ENCODE measurements around the gene NEDD8.

DNA sequence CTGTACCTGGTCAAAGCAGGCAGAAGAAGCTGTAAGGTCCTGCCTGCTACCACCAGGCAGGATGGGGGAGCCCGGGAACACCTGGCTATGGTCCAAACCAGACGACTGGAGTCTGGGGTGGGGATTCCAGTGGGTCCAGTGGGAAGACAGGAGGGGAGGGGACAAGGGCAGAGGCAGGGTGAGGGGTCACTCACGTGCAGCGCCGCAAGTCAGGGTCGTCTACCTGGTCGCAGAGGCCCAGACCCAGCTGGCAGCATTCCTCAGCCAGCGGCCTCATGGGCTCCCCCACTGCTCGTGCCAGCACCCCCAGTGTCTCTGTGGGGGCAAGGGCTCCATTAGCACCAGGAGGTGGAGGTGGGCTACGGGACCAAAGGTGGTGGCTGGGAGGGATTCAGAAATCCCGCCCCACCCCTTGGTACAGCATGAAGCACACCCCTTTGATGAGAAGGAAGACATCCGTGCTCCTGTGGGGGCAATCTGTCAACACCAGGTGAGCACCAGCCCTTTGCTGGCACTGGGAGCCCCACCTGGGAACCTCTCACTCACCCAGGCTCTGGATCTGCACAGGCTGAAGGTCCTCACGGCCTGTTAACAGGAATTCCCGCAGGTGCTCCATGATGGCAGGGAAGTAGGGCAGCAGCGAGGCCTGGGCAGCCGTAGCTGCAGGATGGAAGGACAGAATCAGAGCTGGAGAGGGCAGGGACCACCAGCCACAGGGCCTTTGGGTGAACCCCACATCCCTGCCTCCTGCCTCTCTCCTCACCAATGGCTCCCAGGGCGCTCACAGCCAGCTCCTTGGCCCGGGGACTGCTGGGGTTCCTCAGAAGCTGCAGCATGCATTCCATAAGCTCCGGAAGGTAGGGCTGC lies 47.8 kb downstream of the NEDD8 start:
- TF ChIP-seq, protein P1, sequence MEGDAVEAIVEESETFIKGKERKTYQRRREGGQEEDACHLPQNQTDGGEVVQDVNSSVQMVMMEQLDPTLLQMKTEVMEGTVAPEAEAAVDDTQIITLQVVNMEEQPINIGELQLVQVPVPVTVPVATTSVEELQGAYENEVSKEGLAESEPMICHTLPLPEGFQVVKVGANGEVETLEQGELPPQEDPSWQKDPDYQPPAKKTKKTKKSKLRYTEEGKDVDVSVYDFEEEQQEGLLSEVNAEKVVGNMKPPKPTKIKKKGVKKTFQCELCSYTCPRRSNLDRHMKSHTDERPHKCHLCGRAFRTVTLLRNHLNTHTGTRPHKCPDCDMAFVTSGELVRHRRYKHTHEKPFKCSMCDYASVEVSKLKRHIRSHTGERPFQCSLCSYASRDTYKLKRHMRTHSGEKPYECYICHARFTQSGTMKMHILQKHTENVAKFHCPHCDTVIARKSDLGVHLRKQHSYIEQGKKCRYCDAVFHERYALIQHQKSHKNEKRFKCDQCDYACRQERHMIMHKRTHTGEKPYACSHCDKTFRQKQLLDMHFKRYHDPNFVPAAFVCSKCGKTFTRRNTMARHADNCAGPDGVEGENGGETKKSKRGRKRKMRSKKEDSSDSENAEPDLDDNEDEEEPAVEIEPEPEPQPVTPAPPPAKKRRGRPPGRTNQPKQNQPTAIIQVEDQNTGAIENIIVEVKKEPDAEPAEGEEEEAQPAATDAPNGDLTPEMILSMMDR (conservative IDR thresholded peaks at IDR 0.05; ENCODE audit: low read depth in 2 of 2) = no peak
- no peak for TF ChIP-seq EZH2 (IDR thresholded peaks at IDR 0.05; ENCODE audit: low read depth, unreplicated experiment)
- TF ChIP-seq EZH2phosphoT487 (IDR thresholded peaks at IDR 0.05; ENCODE audit: unreplicated experiment) = no peak
- TF ChIP-seq, protein P2, sequence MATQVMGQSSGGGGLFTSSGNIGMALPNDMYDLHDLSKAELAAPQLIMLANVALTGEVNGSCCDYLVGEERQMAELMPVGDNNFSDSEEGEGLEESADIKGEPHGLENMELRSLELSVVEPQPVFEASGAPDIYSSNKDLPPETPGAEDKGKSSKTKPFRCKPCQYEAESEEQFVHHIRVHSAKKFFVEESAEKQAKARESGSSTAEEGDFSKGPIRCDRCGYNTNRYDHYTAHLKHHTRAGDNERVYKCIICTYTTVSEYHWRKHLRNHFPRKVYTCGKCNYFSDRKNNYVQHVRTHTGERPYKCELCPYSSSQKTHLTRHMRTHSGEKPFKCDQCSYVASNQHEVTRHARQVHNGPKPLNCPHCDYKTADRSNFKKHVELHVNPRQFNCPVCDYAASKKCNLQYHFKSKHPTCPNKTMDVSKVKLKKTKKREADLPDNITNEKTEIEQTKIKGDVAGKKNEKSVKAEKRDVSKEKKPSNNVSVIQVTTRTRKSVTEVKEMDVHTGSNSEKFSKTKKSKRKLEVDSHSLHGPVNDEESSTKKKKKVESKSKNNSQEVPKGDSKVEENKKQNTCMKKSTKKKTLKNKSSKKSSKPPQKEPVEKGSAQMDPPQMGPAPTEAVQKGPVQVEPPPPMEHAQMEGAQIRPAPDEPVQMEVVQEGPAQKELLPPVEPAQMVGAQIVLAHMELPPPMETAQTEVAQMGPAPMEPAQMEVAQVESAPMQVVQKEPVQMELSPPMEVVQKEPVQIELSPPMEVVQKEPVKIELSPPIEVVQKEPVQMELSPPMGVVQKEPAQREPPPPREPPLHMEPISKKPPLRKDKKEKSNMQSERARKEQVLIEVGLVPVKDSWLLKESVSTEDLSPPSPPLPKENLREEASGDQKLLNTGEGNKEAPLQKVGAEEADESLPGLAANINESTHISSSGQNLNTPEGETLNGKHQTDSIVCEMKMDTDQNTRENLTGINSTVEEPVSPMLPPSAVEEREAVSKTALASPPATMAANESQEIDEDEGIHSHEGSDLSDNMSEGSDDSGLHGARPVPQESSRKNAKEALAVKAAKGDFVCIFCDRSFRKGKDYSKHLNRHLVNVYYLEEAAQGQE (IDR thresholded peaks at IDR 0.05; ENCODE audit: unreplicated experiment) = no peak
- TF ChIP-seq POLR2AphosphoS5 (IDR thresholded peaks at IDR 0.05; ENCODE audit: low read depth) = no peak
- TF ChIP-seq NANOG (IDR thresholded peaks at IDR 0.05; ENCODE audit: borderline replicate concordance) = no peak
- no peak for TF ChIP-seq CREB1 (CRISPR knock-in tag; IDR thresholded peaks at IDR 0.05; ENCODE audit: low read depth)
- TF ChIP-seq JUNB (IDR thresholded peaks at IDR 0.05; ENCODE audit: unreplicated experiment) = no peak

Measured in GM23338 (cell line).